GM21381 (cell line): ENCODE results near the gene NEUROD1.
"Not testable (repeated sequence)": the region's sequence is repeated elsewhere in the genome, so short reads cannot be mapped to it uniquely, and the experiment has no call there.

Experiments used
- ATAC-seq: cut with Tn5 transposase; IDR thresholded peaks from one replicate; pipeline ENCODE4 v1.9.1; 2021; ENCODE audit warnings: mild to moderate bottlenecking, moderate library complexity; ENCODE audit not compliant: unreplicated experiment

The NEUROD1 gene

DNA sequence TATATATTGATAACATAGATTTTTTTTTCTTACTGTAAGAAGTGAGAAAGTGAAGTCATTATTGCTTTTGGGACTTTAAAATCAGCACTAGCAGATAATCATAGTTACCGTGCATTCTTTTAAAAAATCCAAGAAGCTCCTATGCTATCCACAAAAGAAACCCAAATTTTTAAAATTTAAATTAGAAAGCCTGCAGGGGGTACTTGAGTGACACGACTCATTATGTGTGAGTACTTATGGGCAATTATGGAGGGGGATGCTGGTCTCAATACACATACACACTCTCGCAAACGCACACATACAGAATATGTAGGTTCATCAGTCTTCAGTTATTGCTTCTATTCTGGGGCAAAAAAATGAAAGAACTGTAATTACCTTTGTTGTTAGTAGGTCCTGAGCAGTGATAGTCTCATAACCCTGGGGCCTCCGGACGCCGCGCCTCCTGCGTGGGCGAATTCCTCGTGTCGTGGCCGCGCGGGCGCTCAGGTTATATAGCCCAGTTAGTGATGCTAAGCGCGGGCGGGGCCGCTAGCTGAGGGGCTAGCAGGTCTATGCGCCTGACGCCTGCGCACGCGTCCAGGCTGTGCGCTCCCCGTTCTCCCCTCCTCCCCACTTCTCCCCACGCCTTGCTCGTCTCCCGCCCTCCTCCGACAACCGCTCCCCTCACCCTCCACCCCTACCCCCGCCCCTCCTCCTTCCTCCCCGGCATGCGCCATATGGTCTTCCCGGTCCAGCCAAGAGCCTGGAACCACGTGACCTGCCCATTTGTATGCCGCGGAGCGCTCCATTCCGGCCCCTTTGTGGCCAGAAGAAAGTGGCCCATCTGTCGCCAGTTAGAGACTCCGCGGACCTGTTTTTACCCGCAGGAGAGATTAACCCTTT lies at the start of gene NEUROD1:
Gene NEUROD1 (minus strand): TSS at position 463 of the 882 bp plus-strand sequence. CDS start 1,657 bp downstream, outside the sequence.
- ATAC-seq: peak; percentile 50

- no peak for ATAC-seq
These were observed 45.2 kb upstream of the NEUROD1 start for GRCh38 chr2:181725476-181725875.

DNA sequence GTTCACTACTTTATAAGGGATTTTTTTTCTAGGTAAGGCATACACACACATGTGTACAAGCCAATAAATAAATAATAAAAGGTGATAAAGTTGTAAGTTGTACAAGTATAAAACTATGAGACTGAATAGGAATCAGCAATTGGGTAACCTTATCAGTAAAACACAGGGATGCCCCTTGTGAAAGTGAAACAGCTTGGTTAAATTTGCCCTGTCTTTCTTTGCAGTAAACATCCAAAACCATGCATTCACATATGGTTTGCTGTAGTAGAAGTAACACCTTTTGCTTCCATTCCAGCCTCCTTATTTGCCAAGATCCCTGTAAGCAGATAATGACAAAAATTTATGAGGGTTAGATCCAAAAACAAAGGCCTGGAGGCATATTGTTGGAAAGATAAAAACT lies 44.3 kb upstream of the NEUROD1 start:
- no peak for ATAC-seq

- ATAC-seq: no peak
These were observed 43.4 kb upstream of the NEUROD1 start for GRCh38 chr2:181723731-181724130.

- peak; percentile 94 for ATAC-seq
These were observed 34.8 kb upstream of the NEUROD1 start for GRCh38 chr2:181715033-181715630.

GRCh38 chr2:181711051-181711450 lies 30.7 kb upstream of the NEUROD1 start:
- not testable (repeated sequence) for ATAC-seq

DNA sequence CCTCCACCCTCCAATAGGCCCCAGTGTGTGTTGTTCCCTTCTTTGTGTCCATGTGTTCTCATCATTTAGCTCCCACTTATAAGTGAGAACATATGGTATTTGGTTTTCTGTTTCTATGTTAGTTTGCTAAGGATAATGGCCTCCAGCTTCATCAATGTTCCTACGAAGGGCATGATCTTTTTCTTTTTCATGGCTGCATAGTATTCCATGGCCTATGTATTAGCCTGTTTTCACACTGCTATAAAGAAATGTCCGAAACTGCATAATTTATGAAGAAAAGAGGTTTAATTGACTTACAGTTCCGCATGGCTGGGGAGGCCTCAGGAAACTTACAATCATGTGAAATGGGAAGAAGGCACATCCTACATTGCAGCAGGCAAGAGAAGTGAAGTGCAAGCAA lies 22.2 kb upstream of the NEUROD1 start:
- not testable (repeated sequence) for ATAC-seq

- no peak for ATAC-seq
These were observed 17.9 kb upstream of the NEUROD1 start for GRCh38 chr2:181698223-181698622.

DNA sequence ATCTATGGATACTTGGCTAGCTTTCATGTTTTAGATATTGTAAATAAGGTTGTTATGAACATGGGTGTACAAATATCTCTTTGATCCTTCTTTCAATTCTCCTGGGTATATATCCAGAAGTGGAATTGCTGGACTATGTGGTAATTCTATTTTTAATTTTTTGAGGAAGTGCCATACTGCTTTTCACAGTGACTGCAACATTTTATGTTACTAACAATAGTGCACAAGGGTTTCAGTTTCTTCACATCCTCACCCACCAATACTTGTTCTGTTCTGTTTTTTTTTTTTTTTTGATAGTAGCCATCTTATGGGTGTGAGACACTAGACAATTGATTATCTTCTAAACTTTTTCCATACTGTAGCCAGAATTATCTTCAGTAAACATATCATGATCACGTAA lies 17.3 kb upstream of the NEUROD1 start:
- ATAC-seq: peak; percentile 60

- ATAC-seq: no peak
These were observed 16.8 kb upstream of the NEUROD1 start for GRCh38 chr2:181697126-181697525.

- no peak for ATAC-seq
These were observed 14.0 kb upstream of the NEUROD1 start for GRCh38 chr2:181694271-181694670.

- ATAC-seq: no peak
These were observed 10.5 kb upstream of the NEUROD1 start for GRCh38 chr2:181690860-181691259.

DNA sequence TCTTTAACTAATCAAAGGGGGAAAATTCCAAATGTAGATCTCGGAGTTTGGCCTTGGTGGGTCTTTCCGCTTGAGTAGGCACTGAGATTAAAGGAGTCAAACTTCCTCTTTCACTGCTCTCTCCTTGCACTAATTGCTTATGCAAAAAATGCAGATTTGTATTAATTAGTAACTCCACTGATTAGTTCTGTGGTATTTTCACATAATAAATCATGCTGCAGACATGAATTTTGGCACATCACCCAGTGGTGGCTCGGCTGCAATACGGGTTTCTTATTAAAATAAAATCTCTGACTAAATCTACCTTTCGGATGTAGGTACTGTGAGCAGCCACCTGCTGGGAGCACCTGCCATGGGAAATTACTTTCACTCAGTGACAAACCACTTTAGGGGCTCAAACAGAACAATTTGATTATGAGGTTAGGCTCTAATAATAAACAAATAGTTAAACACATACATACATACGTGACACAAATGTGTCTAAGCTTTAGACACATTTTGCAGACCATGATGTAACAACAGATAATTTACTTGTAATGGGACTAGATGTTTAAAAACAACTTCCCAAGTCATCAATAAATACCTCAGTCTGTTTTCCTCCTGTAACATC lies 6.4 kb upstream of the NEUROD1 start:
- no peak for ATAC-seq

- no peak for ATAC-seq
These were observed 4.9 kb upstream of the NEUROD1 start for GRCh38 chr2:181685150-181685688.

GRCh38 chr2:181684454-181685149 lies 4.3 kb upstream of the NEUROD1 start:
- ATAC-seq: no peak

- ATAC-seq: no peak
These were observed 3.5 kb upstream of the NEUROD1 start for GRCh38 chr2:181683518-181684453.

- ATAC-seq: no peak
These were observed 2.6 kb upstream of the NEUROD1 start for GRCh38 chr2:181682795-181683517.

DNA sequence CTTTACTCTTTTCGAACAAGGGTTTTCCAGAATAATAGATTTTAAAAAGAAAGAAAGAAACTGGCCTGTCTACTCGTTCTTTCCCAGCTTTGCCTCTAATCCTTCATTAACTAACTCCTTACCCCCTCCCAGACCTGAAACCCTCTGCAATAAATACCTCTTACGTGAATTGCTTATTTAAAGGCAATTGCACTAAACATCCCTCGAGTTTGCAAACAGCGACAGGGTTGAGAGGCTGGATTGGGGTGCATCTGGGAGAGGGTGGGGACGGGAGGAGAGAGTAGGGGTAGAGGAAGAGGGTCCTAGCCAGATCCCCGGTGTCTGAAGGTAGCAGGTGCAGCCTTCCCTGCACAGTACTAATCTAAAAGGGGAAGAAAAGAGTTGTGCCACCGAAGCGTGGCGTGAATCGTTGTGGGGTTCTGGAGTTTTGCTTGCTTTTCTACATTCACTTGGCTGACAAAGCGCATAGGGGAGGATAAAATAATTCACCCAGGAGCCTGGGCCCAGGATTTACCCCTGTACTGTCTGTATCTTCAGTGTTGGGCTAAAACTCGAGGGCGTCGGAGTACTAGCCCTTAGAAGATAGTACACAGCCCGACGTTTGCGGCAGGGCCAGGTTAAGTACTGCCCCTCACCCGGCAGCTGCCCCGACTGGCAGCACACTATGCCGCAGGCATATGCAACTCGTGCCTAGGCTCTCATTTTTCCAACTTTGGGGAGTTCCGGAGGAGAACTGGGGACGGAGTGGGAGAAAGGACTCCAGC lies 1.9 kb upstream of the NEUROD1 start:
- no peak for ATAC-seq
